ENCODE results near the gene WIPI1. TPM values are rescaled to one million over a fixed set of nuclear protein-coding genes. Genes with fewer than 3 reads are reported as not detected.

WIPI1 gene
- total and polyA plus RNA-seq, 2 of the 13 experiments (the other 11 are each of a cell fraction or from before 2014, with no cell fraction given): 29.4 to 141 TPM

GRCh38 chr17:68462381-68463210 lies 5.3 kb upstream of the WIPI1 start (continued):
- TF ChIP-seq ATF4 (CRISPR knock-in tag; IDR thresholded peaks at IDR 0.05) (no peak), AKAP8 (CRISPR knock-in tag; IDR thresholded peaks at IDR 0.05) (no peak), SNAPC2 (CRISPR knock-in tag; IDR thresholded peaks at IDR 0.05) (no peak)
- TF ChIP-seq, protein P1, sequence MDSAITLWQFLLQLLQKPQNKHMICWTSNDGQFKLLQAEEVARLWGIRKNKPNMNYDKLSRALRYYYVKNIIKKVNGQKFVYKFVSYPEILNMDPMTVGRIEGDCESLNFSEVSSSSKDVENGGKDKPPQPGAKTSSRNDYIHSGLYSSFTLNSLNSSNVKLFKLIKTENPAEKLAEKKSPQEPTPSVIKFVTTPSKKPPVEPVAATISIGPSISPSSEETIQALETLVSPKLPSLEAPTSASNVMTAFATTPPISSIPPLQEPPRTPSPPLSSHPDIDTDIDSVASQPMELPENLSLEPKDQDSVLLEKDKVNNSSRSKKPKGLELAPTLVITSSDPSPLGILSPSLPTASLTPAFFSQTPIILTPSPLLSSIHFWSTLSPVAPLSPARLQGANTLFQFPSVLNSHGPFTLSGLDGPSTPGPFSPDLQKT (CRISPR knock-in tag; IDR thresholded peaks at IDR 0.05; ENCODE audit: borderline replicate concordance): no peak

DNA sequence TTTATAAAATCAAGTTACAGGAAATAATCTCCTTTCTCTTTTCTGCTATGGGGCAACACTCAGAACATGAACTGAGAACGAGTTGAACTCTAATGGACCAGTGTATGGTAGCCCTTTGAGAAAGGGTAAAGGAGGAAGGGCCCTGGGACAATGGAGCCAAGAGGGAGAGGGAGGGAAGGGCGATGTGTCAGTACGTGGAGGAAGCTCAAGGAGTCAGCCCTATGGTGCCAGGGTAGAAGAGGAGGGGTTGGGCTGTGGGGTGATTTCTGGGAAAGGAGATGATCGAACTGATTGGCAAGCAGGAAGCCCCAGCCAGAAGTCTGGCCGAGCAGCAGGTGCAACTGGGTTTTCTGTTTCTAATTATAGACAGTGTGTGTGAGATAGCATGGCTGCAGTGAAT lies 4.3 kb upstream of the WIPI1 start:
- FAIRE-seq: no peak
- no peak for ATAC-seq
- no peak for DNase-seq (ENCODE audit: low spot score)
- in situ Hi-C loops (cut with HindIII; ENCODE audit: extremely low pct_ligation_motif_present, low pct_unique_long_range_greater_than_20kb): loop anchor here (5.0 kb wide), 1 partner anchor 289 kb away; no protein-coding TSS in a partner anchor
- H3K4me1 ChIP-seq (ENCODE audit: insufficient read depth, low read length): peaks cover 64% of the 10 kb centered on the region
- no TSS peak for BruUV-seq (replicated peaks)
- H3K9me3 ChIP-seq (ENCODE audit: low read length): no peaks in the 10 kb centered on the region
- H3K27me3 ChIP-seq (ENCODE audit: control insufficient read depth in 1 of 2, insufficient read depth in 2 of 2, low read length in 2 of 2): no peaks in the 10 kb centered on the region
- intact Hi-C loops (cut with micrococcal nuclease; ENCODE audit: unreplicated experiment): no loop called here
- H3K4me2 ChIP-seq (ENCODE audit: low read depth, low read length): no peak overlapping the region; the same call in 1 of the 2 replicates
- ChIA-PET CTCF (ENCODE audit: low intra/inter-chr PET ratio, low total read pairs) (interaction anchor here (1.3 to 2.5 kb wide), 2 partner anchors 199 to 257 kb away, joined by 3 to 14 read pairs; no protein-coding TSS in a partner anchor), POLR2A (no interaction called here)
- H3K9ac ChIP-seq (ENCODE audit: insufficient read depth, low read depth, low read length): no peak overlapping the region
- no peaks in the 10 kb centered on the region for H4K20me1 ChIP-seq (ENCODE audit: insufficient read depth, low read length)
- no peaks in the 10 kb centered on the region for H3K79me2 ChIP-seq (ENCODE audit: insufficient read depth, low read length)
- TF ChIP-seq, protein P2, sequence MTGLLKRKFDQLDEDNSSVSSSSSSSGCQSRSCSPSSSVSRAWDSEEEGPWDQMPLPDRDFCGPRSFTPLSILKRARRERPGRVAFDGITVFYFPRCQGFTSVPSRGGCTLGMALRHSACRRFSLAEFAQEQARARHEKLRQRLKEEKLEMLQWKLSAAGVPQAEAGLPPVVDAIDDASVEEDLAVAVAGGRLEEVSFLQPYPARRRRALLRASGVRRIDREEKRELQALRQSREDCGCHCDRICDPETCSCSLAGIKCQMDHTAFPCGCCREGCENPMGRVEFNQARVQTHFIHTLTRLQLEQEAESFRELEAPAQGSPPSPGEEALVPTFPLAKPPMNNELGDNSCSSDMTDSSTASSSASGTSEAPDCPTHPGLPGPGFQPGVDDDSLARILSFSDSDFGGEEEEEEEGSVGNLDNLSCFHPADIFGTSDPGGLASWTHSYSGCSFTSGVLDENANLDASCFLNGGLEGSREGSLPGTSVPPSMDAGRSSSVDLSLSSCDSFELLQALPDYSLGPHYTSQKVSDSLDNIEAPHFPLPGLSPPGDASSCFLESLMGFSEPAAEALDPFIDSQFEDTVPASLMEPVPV (CRISPR knock-in tag; IDR thresholded peaks at IDR 0.05): no peak
- TF ChIP-seq ATF4 (CRISPR knock-in tag; IDR thresholded peaks at IDR 0.05): 0 out of 4 replicates have a peak, but pooled peaks of 1 of the 2 experiments have one; percentile 8
- no peaks in the 10 kb centered on the region for H3K36me3 ChIP-seq (replicated peaks in 1 of 2; ENCODE audit: control insufficient read depth in 1 of 2, insufficient read depth in 2 of 2, low read length in 2 of 2)
- H3K4me3 ChIP-seq (replicated peaks in 1 of 3; ENCODE audit: insufficient read depth in 1 of 3, low read depth in 2 of 3, low read length in 3 of 3): no peak overlapping the region
- no peak overlapping the region for H3K27ac ChIP-seq (ENCODE audit: extremely low read length, insufficient read depth, low read length)
- H2AFZ ChIP-seq (ENCODE audit: low read length): no peak overlapping the region
- WGBS (ENCODE audit: low lambda C conversion rate): 63% methylated on average over 5 of the region's 5 CpGs

All from HepG2 (cell line).